22Rv1 (cell line): ENCODE results near the gene PLA2G2A.

Experiments
- H3K27ac ChIP-seq: fragments of 450-650 bp; 2 replicates; pipeline ENCODE4 v1.5.1; 2017
- ZFX ChIP-seq: fragments of 450-650 bp; IDR thresholded peaks from 2 replicates; pipeline ENCODE4 v1.6.1; 2017; ENCODE audit warnings: antibody characterized with exemption, borderline replicate concordance
- TF ChIP-seq, protein P1 (sequence below): fragments of 450-650 bp; IDR thresholded peaks from 2 replicates; pipeline ENCODE4 v1.5.1; 2017; ENCODE audit warnings: mild to moderate bottlenecking

Gene PLA2G2A

GRCh38 chr1:19926296-19927129 lies 52.9 kb downstream of the PLA2G2A start:
- TF ChIP-seq, protein P1, sequence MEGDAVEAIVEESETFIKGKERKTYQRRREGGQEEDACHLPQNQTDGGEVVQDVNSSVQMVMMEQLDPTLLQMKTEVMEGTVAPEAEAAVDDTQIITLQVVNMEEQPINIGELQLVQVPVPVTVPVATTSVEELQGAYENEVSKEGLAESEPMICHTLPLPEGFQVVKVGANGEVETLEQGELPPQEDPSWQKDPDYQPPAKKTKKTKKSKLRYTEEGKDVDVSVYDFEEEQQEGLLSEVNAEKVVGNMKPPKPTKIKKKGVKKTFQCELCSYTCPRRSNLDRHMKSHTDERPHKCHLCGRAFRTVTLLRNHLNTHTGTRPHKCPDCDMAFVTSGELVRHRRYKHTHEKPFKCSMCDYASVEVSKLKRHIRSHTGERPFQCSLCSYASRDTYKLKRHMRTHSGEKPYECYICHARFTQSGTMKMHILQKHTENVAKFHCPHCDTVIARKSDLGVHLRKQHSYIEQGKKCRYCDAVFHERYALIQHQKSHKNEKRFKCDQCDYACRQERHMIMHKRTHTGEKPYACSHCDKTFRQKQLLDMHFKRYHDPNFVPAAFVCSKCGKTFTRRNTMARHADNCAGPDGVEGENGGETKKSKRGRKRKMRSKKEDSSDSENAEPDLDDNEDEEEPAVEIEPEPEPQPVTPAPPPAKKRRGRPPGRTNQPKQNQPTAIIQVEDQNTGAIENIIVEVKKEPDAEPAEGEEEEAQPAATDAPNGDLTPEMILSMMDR = no peak
- no peak for TF ChIP-seq ZFX
- H3K27ac ChIP-seq = no peak overlapping the region
